Measurements from ENCODE around the gene TMA7B.
A peak's percentile ranks its signal among the peaks of the same experiment; 100 is the strongest.

TMA7B gene

GRCh38 chr22:39938509-39939111 is 21.6 kb upstream of the TMA7B start:
- H3K4me3 ChIP-seq (ENCODE audit: low read length), result no peak overlapping the region
- no peak for TF ChIP-seq CTCF (conservative IDR thresholded peaks at IDR 0.05; ENCODE audit: low read depth, low read length)
- no peak for DNase-seq (ENCODE audit: low read depth)

GRCh38 chr22:39939830-39940229 is 20.4 kb upstream of the TMA7B start:
- TF ChIP-seq CTCF (conservative IDR thresholded peaks at IDR 0.05; ENCODE audit: low read depth, low read length), result no peak
- no peak overlapping the region for H3K4me3 ChIP-seq (ENCODE audit: low read length)
- no peak for DNase-seq (ENCODE audit: low read depth)

- TF ChIP-seq CTCF (conservative IDR thresholded peaks at IDR 0.05; ENCODE audit: low read depth, low read length), result no peak
- no peak for DNase-seq (ENCODE audit: low read depth)
- no peak overlapping the region for H3K4me3 ChIP-seq (ENCODE audit: low read length)
Measured at GRCh38 chr22:39940757-39941305, 19.4 kb upstream of the TMA7B start.

- no peak for TF ChIP-seq CTCF (conservative IDR thresholded peaks at IDR 0.05; ENCODE audit: low read depth, low read length)
- no peak for DNase-seq (ENCODE audit: low read depth)
- no peak overlapping the region for H3K4me3 ChIP-seq (ENCODE audit: low read length)
Measured at GRCh38 chr22:39941601-39942000, 18.6 kb upstream of the TMA7B start.

GRCh38 chr22:39942439-39943230 is 17.6 kb upstream of the TMA7B start:
- no peak overlapping the region for H3K4me3 ChIP-seq (ENCODE audit: low read length)
- DNase-seq (ENCODE audit: low read depth), result no peak
- no peak for TF ChIP-seq CTCF (conservative IDR thresholded peaks at IDR 0.05; ENCODE audit: low read depth, low read length)

- peak; percentile 16 for TF ChIP-seq CTCF (conservative IDR thresholded peaks at IDR 0.05; ENCODE audit: low read depth, low read length)
- no peak for DNase-seq (ENCODE audit: low read depth)
- no peak overlapping the region for H3K4me3 ChIP-seq (ENCODE audit: low read length)
Measured at GRCh38 chr22:39943337-39943736, 16.9 kb upstream of the TMA7B start.

Data from retinal pigment epithelial cell (primary cell).